A549 (cell line): ENCODE measurements around the gene NEK7. TPM values are rescaled to one million over a fixed set of nuclear protein-coding genes. Genes with fewer than 3 reads are reported as not detected.

ENCODE experiments used
- ATAC-seq, 2 experiments: fragments of 200-7000 bp in 1 of 2; fragments of >200 bp in 1 of 2; cut with Nextera tagmentation in 1 of 2; cut with Tn5 transposase in 1 of 2; 3 replicates each; pipeline versions ENCODE4 v1.8.0 to v1.9.1; 2018 to 2020; ENCODE audit warnings: mild to moderate bottlenecking in 1 of 2, moderate library complexity in 1 of 2
- CTCF ChIA-PET: fragments of 300-600 bp; sonication (Branson Sonifier 250); formaldehyde crosslinking; extraction: SDS; loops from one replicate; lab custom pipeline; 2021; ENCODE audit warnings: antibody characterized with exemption, inconsistent platforms; lab: Yijun Ruan, JAX
- POLR2A ChIA-PET: fragments of 350-600 bp; formaldehyde crosslinking; extraction: SDS; loops from one replicate; lab custom pipeline; 2021; ENCODE audit warnings: antibody characterized with exemption, inconsistent platforms; lab: Yijun Ruan, JAX
- DNase-seq, 2 experiments: peaks; one replicate each; pipeline versions ENCODE4 v3.0.0 to v3.0.0-alpha.2; 2011 to 2016; ENCODE audit warnings: low read depth in 1 of 2, low spot score in 1 of 2
- FAIRE-seq: peaks from 2 replicates; lab custom pipeline; 2011; peaks lifted over from hg19 to GRCh38; lab: Jason Lieb, UNC
- H3K27ac ChIP-seq, 2 experiments: fragments of >200 bp; sonication (Bioruptor Twin); formaldehyde crosslinking; 3 replicates each; pipeline ENCODE4 v1.5.1; 2016 to 2017
- H3K4me1 ChIP-seq: fragments of >200 bp; sonication (Bioruptor Twin); formaldehyde crosslinking; 3 replicates; pipeline ENCODE4 v1.6.1; 2016
- H3K4me2 ChIP-seq: fragments of >200 bp; sonication (Bioruptor Twin); formaldehyde crosslinking; 3 replicates; pipeline ENCODE4 v1.6.1; 2016
- H3K4me3 ChIP-seq: fragments of >200 bp; sonication (Bioruptor Twin); formaldehyde crosslinking; 3 replicates; pipeline ENCODE4 v1.5.1; 2016
- H3K9me3 ChIP-seq: fragments of >200 bp; sonication (Bioruptor Twin); formaldehyde crosslinking; 3 replicates; pipeline ENCODE4 v1.6.1; 2016
- ATOH8 ChIP-seq: fragments of 250-450 bp; sonication (Bioruptor Pico); IDR thresholded peaks from 2 replicates; pipeline ENCODE4 v1.5.0; 2020; ENCODE audit warnings: low read depth, mild to moderate bottlenecking, moderate library complexity
- CBX8 ChIP-seq: fragments of 200-600 bp; sonication (generic); IDR thresholded peaks from 2 replicates; pipeline ENCODE4 v1.6.1; 2016
- CEBPB ChIP-seq, 2 experiments: fragments of >200 bp in 1 of 2; sonication (Bioruptor Twin) in 1 of 2; formaldehyde crosslinking in 1 of 2; IDR thresholded peaks; 2 replicates each; pipeline ENCODE4 v1.6.1; 2012 to 2016
- CHD2 ChIP-seq: fragments of 150-350 bp; IDR thresholded peaks from 2 replicates; pipeline ENCODE4 v1.6.1; 2014; ENCODE audit warnings: low read length; ENCODE audit not compliant: partially characterized antibody
- CHD4 ChIP-seq: fragments of 200-600 bp; sonication (generic); IDR thresholded peaks from 2 replicates; pipeline ENCODE4 v1.6.1; 2016; ENCODE audit warnings: antibody characterized with exemption, mild to moderate bottlenecking, borderline replicate concordance
- FOSB ChIP-seq: fragments of 250-450 bp; sonication (Bioruptor Pico); IDR thresholded peaks from 2 replicates; pipeline ENCODE4 v1.5.0; 2020; ENCODE audit warnings: mild to moderate bottlenecking, moderate library complexity
- FOXS1 ChIP-seq: fragments of 250-450 bp; sonication (Bioruptor Pico); IDR thresholded peaks from 2 replicates; pipeline ENCODE4 v1.5.0; 2020; ENCODE audit warnings: mild to moderate bottlenecking, moderate library complexity
- HDAC2 ChIP-seq: fragments of 200-600 bp; sonication (generic); IDR thresholded peaks from 2 replicates; pipeline ENCODE4 v1.6.1; 2016
- HEYL ChIP-seq: fragments of 250-450 bp; sonication (Bioruptor Pico); IDR thresholded peaks from 2 replicates; pipeline ENCODE4 v1.8.0; 2021; ENCODE audit warnings: mild to moderate bottlenecking, moderate library complexity
- HOXA7 ChIP-seq: fragments of 250-450 bp; sonication (Bioruptor Pico); IDR thresholded peaks from 2 replicates; pipeline ENCODE4 v1.5.0; 2020; ENCODE audit warnings: mild to moderate bottlenecking, moderate library complexity
- MAX ChIP-seq: IDR thresholded peaks from 2 replicates; pipeline ENCODE4 v1.6.1; 2012
- NFE2L2 ChIP-seq: fragments of 150-350 bp; conservative IDR thresholded peaks from 2 replicates; pipeline ENCODE4 v1.6.1; 2014; ENCODE audit warnings: low read length
- NPAS2 ChIP-seq: fragments of 250-450 bp; sonication (Bioruptor Pico); IDR thresholded peaks from 2 replicates; pipeline ENCODE4 v1.8.0; 2022; ENCODE audit warnings: mild to moderate bottlenecking, moderate library complexity, borderline replicate concordance
- PBX3 ChIP-seq: IDR thresholded peaks from 2 replicates; pipeline ENCODE4 v1.6.1; 2012
- PHF8 ChIP-seq: fragments of 200-600 bp; sonication (generic); IDR thresholded peaks from 2 replicates; pipeline ENCODE4 v1.6.1; 2016; ENCODE audit warnings: low read depth, mild to moderate bottlenecking, antibody characterized with exemption, moderate library complexity, borderline replicate concordance
- RFX5 ChIP-seq: fragments of 450-650 bp; IDR thresholded peaks from 2 replicates; pipeline ENCODE4 v1.7.1; 2014; ENCODE audit warnings: antibody characterized with exemption, mild to moderate bottlenecking, moderate library complexity
- SREBF2 ChIP-seq: fragments of 450-650 bp; IDR thresholded peaks from 2 replicates; pipeline ENCODE4 v1.6.1; 2014; ENCODE audit warnings: mild to moderate bottlenecking, moderate library complexity
- TP53 ChIP-seq: fragments of 250-450 bp; sonication (Bioruptor Pico); IDR thresholded peaks from 2 replicates; pipeline ENCODE4 v1.5.0; 2021; ENCODE audit warnings: mild to moderate bottlenecking, moderate library complexity
- ZNF302 ChIP-seq: fragments of 250-450 bp; sonication (Bioruptor Pico); IDR thresholded peaks from 2 replicates; pipeline ENCODE4 v1.9.0; 2021; ENCODE audit warnings: inconsistent platforms, mild to moderate bottlenecking, moderate library complexity
- WGBS: methylation state at CpG from one replicate; pipeline ENCODE4 v1.1.6; 2017; ENCODE audit errors: missing lambda C conversion rate; 5-methylcytosine and 5-hydroxymethylcytosine counted together
- polyA plus RNA-seq, 4 experiments: library from polyadenylated mRNA; depleted of rRNA in 3 of 4; stranded (reverse); fragments of >200 nt; fragmentation: RNase III in 1 of 4; extraction: RNeasy Plus Mini Kit Qiagen cat#74134 plus additional on column Dnase treatment in 1 of 4; gene quantifications; 2 replicates in 3 of 4; 3 replicates in 1 of 4; pipeline ENCODE4 v1.2.3, GENCODE V29; 2011 to 2017
- TF ChIP-seq, protein P1 (sequence below): fragments of 200-600 bp; sonication (generic); IDR thresholded peaks from 2 replicates; pipeline ENCODE4 v1.6.1; 2016; ENCODE audit warnings: antibody characterized with exemption, mild to moderate bottlenecking, moderate library complexity
- TF ChIP-seq, protein P2 (sequence below): fragments of >200 bp; sonication (Bioruptor Twin); formaldehyde crosslinking; IDR thresholded peaks from 2 replicates; pipeline ENCODE4 v1.6.1; 2016

The NEK7 gene
- polyA plus RNA-seq, 2 of the 4 experiments (the other 2 are of a cell fraction) = 15.9 to 62.9 TPM

DNA sequence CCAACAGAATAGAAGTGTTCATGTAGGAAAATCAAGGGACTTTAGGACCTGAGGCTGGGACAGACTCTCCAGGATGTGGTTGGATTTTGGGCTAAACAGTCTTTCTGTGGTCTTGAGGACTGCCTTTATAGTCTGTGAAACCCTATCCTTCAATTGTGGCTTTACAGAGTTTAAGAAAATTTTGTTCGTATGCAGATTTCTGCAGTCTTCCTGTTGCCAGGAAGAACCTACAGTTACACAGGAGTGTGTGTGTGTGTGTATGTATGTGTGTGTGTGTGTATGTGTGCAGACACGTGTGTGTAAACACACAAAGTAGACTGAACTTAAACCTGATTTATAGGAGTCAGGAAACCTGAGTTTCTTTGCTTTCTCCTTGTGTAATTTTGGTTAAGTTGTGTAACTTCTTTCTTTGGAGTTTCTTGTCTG is 22.8 kb downstream of the NEK7 start:
- TF ChIP-seq NFE2L2 (no peak), MAX (no peak), CBX8 (no peak), HEYL (CRISPR knock-in tag) (no peak), FOXS1 (CRISPR knock-in tag) (no peak), HOXA7 (CRISPR knock-in tag) (no peak)
- Histone ChIP-seq H3K27ac (no peak overlapping the region), H3K4me2 (no peak overlapping the region), H3K4me1 (peaks cover 10% of the 10 kb centered on the region; the same call in 2 of the 3 replicates), H3K9me3 (no peaks in the 10 kb centered on the region), H3K4me3 (no peak overlapping the region)
- 78% methylated on average over 2 of the region's 2 CpGs for WGBS
- ChIA-PET POLR2A (no interaction called here), CTCF (no interaction called here)
- no peak for ATAC-seq
- FAIRE-seq = no peak
- no peak for DNase-seq

DNA sequence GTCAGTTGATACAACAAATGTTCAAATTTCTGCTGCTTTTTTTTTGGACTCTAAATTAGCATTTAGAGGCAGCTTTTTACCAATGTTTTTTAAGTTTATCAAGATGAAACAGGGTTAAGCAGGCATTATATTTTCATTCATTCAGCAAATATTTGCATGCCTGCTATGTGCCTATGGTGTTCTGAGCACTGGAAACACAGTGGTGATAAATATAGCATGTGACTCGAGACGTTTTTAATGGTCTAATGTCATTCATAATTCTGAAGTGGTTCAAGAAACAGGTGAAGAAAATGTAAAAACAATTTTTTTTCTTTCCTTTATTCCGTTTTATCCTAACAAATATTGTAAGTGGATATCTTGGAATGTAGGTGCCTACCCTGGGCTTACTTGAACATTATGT is 26.8 kb downstream of the NEK7 start:
- 85% methylated on average over 3 of the region's 3 CpGs for WGBS
- ChIA-PET CTCF (interaction anchor here (1.0 kb wide), 1 partner anchor 12 kb away, joined by 3 read pairs; no protein-coding TSS in a partner anchor), POLR2A (no interaction called here)
- no peak for TF ChIP-seq HEYL (CRISPR knock-in tag)
- TF ChIP-seq TP53 (CRISPR knock-in tag) = no peak
- no peak for TF ChIP-seq CHD4
- no peak for TF ChIP-seq ZNF302 (CRISPR knock-in tag)
- TF ChIP-seq, protein P1, sequence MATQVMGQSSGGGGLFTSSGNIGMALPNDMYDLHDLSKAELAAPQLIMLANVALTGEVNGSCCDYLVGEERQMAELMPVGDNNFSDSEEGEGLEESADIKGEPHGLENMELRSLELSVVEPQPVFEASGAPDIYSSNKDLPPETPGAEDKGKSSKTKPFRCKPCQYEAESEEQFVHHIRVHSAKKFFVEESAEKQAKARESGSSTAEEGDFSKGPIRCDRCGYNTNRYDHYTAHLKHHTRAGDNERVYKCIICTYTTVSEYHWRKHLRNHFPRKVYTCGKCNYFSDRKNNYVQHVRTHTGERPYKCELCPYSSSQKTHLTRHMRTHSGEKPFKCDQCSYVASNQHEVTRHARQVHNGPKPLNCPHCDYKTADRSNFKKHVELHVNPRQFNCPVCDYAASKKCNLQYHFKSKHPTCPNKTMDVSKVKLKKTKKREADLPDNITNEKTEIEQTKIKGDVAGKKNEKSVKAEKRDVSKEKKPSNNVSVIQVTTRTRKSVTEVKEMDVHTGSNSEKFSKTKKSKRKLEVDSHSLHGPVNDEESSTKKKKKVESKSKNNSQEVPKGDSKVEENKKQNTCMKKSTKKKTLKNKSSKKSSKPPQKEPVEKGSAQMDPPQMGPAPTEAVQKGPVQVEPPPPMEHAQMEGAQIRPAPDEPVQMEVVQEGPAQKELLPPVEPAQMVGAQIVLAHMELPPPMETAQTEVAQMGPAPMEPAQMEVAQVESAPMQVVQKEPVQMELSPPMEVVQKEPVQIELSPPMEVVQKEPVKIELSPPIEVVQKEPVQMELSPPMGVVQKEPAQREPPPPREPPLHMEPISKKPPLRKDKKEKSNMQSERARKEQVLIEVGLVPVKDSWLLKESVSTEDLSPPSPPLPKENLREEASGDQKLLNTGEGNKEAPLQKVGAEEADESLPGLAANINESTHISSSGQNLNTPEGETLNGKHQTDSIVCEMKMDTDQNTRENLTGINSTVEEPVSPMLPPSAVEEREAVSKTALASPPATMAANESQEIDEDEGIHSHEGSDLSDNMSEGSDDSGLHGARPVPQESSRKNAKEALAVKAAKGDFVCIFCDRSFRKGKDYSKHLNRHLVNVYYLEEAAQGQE = no peak
- no peak for TF ChIP-seq FOSB (CRISPR knock-in tag)
- TF ChIP-seq HDAC2 = no peak
- ATAC-seq (no peak), FAIRE-seq (no peak), DNase-seq (no peak)
- Histone ChIP-seq H3K27ac (no peak overlapping the region), H3K4me1 (no peaks in the 10 kb centered on the region), H3K4me3 (no peak overlapping the region), H3K4me2 (no peak overlapping the region), H3K9me3 (no peaks in the 10 kb centered on the region)

DNA sequence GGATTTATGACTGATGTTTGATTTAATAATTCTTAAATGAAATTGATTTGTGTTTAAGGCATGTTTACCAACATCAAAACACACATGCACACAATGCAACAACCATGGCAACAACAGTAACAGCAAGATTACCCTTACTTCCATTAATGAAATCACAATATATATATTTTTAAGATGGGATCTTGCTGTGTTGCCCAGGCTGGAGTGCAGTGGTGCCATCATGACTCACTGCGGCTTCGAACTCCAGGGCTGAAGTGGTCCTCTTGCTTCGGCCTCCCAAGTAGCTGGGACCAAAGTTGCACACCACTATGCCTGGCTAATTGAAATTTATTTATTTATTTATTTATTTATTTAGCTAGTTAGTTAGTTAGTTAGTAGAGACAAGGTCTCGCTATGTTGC is 27.7 kb downstream of the NEK7 start:
- no peak for FAIRE-seq
- 90% methylated on average over 4 of the region's 4 CpGs for WGBS
- no peak for DNase-seq
- ATAC-seq = no peak
- Histone ChIP-seq H3K4me2 (no peak overlapping the region), H3K4me3 (no peak overlapping the region), H3K27ac (no peak overlapping the region), H3K9me3 (no peaks in the 10 kb centered on the region), H3K4me1 (no peaks in the 10 kb centered on the region)
- POLR2A ChIA-PET = no interaction called here
- no peak for TF ChIP-seq NPAS2 (CRISPR knock-in tag)
- no peak for TF ChIP-seq CEBPB (IDR thresholded peaks at IDR 0.05)
- TF ChIP-seq RFX5 = no peak
- TF ChIP-seq PHF8 = no peak
- no peak for TF ChIP-seq SREBF2
- TF ChIP-seq, protein P2, sequence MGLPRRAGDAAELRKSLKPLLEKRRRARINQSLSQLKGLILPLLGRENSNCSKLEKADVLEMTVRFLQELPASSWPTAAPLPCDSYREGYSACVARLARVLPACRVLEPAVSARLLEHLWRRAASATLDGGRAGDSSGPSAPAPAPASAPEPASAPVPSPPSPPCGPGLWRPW = no peak
- TF ChIP-seq ATOH8 (CRISPR knock-in tag) = no peak
- TF ChIP-seq TP53 (CRISPR knock-in tag) = no peak
- no peak for TF ChIP-seq PBX3
- no peak for TF ChIP-seq HOXA7 (CRISPR knock-in tag)
- no peak for TF ChIP-seq CBX8
- no peak for TF ChIP-seq CHD2
- CTCF ChIA-PET = interaction anchor here (1.0 kb wide), 1 partner anchor 12 kb away, joined by 3 read pairs; no protein-coding TSS in a partner anchor
